Measurements from ENCODE around the gene TBC1D8. TPM values are rescaled to one million over a fixed set of nuclear protein-coding genes. Genes with fewer than 3 reads are reported as not detected.

TBC1D8 gene
- total RNA-seq, 2 donors from 2014 or later, result 0.45 to 0.95 TPM

GRCh38 chr2:101152272-101153076 lies 1.3 kb upstream of the TBC1D8 start:
- H3K36me3 Mint-ChIP-seq (ENCODE audit: low read depth), result no peaks in the 10 kb centered on the region
- peaks cover 16% of the 10 kb centered on the region for H3K4me1 Mint-ChIP-seq
- peak; percentile 23 for ATAC-seq (replicated peaks)
- H3K27ac Mint-ChIP-seq, result no peak overlapping the region
- peaks cover 12% of the 10 kb centered on the region for H3K27me3 Mint-ChIP-seq
- peak overlapping the region; percentile 79 for H3K4me3 Mint-ChIP-seq
- no peaks in the 10 kb centered on the region for H3K9me3 Mint-ChIP-seq

- Mint-ChIP-seq H3K4me1 (peaks cover 16% of the 10 kb centered on the region), H3K4me3 (peak overlapping the region; percentile 79), H3K9me3 (no peaks in the 10 kb centered on the region), H3K36me3 (ENCODE audit: low read depth) (no peaks in the 10 kb centered on the region), H3K27ac (no peak overlapping the region), H3K27me3 (peaks cover 12% of the 10 kb centered on the region)
- ATAC-seq (replicated peaks), result no peak
Observed at GRCh38 chr2:101151859-101152271, 683 bp upstream of the TBC1D8 start.

DNA sequence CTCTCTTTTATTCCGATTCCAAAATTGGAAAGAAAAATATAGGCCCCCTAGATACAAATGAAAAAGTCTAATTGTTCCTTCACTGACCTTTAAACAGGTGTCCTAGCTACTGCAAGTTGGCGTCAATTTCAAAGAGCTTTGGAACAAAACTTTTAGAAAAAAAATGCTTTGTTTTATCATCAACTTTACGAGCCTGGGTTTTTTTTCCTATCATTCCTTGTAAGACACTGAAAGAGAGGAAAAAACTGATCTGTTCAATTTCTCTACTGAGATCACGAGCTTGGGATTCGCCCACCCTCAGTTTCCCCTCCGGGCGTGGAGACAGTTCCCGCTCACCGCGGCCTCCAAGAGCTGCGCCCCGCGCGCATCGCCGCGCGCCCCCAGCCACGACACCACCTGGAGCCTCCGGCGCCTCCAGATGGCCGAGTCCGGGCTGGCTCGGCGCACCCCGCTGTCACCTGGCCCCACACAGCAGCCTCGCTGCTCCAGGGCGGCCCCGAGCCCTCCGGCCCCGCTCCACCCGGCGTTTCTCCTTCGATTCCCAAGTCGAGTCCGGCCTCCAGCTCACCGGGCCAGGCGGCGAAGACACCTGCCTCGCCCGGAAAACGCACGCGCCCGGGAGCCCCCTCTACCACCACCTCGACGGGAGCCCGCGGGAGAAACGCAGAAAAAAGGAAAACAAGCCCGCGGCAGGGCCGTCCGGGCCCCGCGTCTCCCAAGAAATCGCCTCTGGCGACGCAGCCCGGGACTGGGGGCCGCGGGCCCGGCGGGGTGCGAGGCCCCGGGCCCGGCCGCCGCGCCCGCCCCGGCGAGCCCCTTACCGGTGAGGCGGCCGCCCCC lies 656 bp downstream of the TBC1D8 start:
- Mint-ChIP-seq H3K4me1 (peaks cover 16% of the 10 kb centered on the region), H3K4me3 (peak overlapping the region; percentile 48), H3K27ac (no peak overlapping the region), H3K36me3 (ENCODE audit: low read depth) (no peaks in the 10 kb centered on the region), H3K27me3 (peaks cover 12% of the 10 kb centered on the region), H3K9me3 (no peaks in the 10 kb centered on the region)
- peak; percentile 18 for ATAC-seq (replicated peaks)

- no peak overlapping the region for H3K27ac Mint-ChIP-seq
- peaks cover 12% of the 10 kb centered on the region for H3K27me3 Mint-ChIP-seq
- H3K36me3 Mint-ChIP-seq (ENCODE audit: low read depth), result no peaks in the 10 kb centered on the region
- peaks cover 16% of the 10 kb centered on the region for H3K4me1 Mint-ChIP-seq
- ATAC-seq (replicated peaks), result no peak
- H3K4me3 Mint-ChIP-seq, result peak overlapping the region; percentile 48
- H3K9me3 Mint-ChIP-seq, result no peaks in the 10 kb centered on the region
Observed at GRCh38 chr2:101149241-101150192, 1.7 kb downstream of the TBC1D8 start.

DNA sequence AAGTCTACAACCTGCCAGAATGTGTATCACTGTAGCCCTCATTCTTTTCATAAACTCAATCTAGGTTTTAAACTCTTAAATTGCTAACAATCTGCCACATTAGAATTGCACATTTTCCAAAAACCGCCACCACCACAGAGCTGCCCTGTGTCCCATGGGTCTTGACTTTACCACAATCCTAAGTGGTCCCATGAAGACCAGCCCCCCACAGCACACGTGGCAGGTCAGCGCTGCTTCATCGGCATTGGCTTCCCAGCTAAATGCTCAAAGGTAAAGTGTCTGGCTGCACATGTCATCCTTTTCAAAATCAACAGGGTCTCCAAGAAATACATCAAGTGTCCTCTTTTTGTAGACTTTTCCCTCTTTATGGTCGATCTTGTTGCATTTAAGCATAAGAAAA lies 2.4 kb downstream of the TBC1D8 start:
- no peak overlapping the region for H3K4me3 Mint-ChIP-seq
- H3K36me3 Mint-ChIP-seq (ENCODE audit: low read depth), result no peaks in the 10 kb centered on the region
- ATAC-seq (replicated peaks), result no peak
- no peak overlapping the region for H3K27ac Mint-ChIP-seq
- H3K9me3 Mint-ChIP-seq, result no peaks in the 10 kb centered on the region
- peaks cover 16% of the 10 kb centered on the region for H3K4me1 Mint-ChIP-seq
- H3K27me3 Mint-ChIP-seq, result peaks cover 16% of the 10 kb centered on the region

DNA sequence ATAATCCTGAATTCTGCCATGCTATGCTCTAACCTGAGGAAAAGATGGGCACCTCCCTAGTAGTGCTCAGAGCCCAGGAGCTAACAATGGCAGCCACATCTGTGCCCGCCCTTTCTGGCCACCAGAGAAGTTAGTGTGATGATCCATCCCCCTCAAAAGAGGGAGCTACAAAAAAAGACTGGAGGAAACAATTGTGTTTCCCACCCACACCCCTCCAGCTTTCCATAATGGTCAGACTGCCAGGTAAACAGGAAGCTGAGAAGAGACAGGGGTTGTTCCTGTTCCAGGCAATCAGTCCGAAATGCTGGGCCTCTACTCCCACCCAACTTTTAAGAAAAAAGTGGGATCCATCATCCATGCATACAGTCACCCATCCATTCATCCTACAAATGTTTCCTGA lies 3.2 kb downstream of the TBC1D8 start:
- Mint-ChIP-seq H3K9me3 (no peaks in the 10 kb centered on the region), H3K36me3 (ENCODE audit: low read depth) (no peaks in the 10 kb centered on the region), H3K4me3 (no peak overlapping the region), H3K27me3 (peaks cover 18% of the 10 kb centered on the region), H3K4me1 (peaks cover 16% of the 10 kb centered on the region), H3K27ac (no peak overlapping the region)
- ATAC-seq (replicated peaks), result no peak

GRCh38 chr2:101147062-101147461 lies 4.1 kb downstream of the TBC1D8 start:
- no peak for ATAC-seq (replicated peaks)
- Mint-ChIP-seq H3K4me1 (peaks cover 9% of the 10 kb centered on the region), H3K27me3 (peaks cover 20% of the 10 kb centered on the region), H3K36me3 (ENCODE audit: low read depth) (no peaks in the 10 kb centered on the region), H3K9me3 (no peaks in the 10 kb centered on the region), H3K27ac (no peak overlapping the region), H3K4me3 (no peak overlapping the region)

- H3K9me3 Mint-ChIP-seq, result no peaks in the 10 kb centered on the region
- no peak overlapping the region for H3K27ac Mint-ChIP-seq
- no peak overlapping the region for H3K4me3 Mint-ChIP-seq
- H3K36me3 Mint-ChIP-seq (ENCODE audit: low read depth), result no peaks in the 10 kb centered on the region
- peaks cover 4% of the 10 kb centered on the region for H3K4me1 Mint-ChIP-seq
- H3K27me3 Mint-ChIP-seq, result peaks cover 25% of the 10 kb centered on the region
- ATAC-seq (replicated peaks), result no peak
Observed at GRCh38 chr2:101146535-101146934, 4.6 kb downstream of the TBC1D8 start.

- Mint-ChIP-seq H3K27me3 (peaks cover 34% of the 10 kb centered on the region), H3K4me3 (no peak overlapping the region), H3K36me3 (ENCODE audit: low read depth) (no peaks in the 10 kb centered on the region), H3K9me3 (no peaks in the 10 kb centered on the region), H3K4me1 (peaks cover 4% of the 10 kb centered on the region), H3K27ac (no peak overlapping the region)
- ATAC-seq (replicated peaks), result no peak
Observed at GRCh38 chr2:101145406-101145805, 5.8 kb downstream of the TBC1D8 start.

- no peak for ATAC-seq (replicated peaks)
- H3K27ac Mint-ChIP-seq, result no peak overlapping the region
- H3K9me3 Mint-ChIP-seq, result no peaks in the 10 kb centered on the region
- no peaks in the 10 kb centered on the region for H3K36me3 Mint-ChIP-seq (ENCODE audit: low read depth)
- H3K27me3 Mint-ChIP-seq, result peaks cover 33% of the 10 kb centered on the region
- no peaks in the 10 kb centered on the region for H3K4me1 Mint-ChIP-seq
- no peak overlapping the region for H3K4me3 Mint-ChIP-seq
Observed at GRCh38 chr2:101142163-101142562, 9.0 kb downstream of the TBC1D8 start.

DNA sequence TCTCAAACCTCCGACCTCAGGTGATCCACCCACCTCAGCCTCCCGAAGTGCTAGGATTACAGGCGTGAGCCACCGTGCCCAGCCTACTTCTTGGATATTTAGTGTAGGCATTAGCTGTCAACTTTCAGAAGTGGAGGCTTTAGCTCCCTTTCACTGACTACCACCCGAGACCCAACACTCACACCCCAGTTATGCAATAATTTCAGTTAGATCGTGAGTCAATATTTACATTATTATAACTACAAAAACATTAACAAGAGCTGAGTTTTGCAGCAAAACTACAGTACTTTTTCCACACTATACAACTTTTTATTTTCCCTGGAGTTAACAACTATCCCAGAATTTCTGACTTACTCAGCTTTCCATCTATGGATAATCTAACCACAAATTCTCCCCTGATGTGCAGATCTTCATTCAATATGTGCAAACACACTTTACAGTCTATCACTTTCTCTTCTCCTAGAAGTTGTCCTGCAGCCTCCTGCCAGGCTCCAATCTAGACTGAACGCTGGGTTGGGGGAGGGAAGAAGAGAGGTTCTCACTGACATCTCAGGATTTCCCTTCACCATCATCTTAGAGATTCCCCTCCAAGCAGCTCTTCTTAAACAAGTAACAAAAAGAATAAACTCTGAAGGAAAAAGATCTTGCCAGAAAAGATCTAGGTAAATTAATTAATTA lies 10.1 kb downstream of the TBC1D8 start:
- H3K36me3 Mint-ChIP-seq (ENCODE audit: low read depth), result no peaks in the 10 kb centered on the region
- H3K27me3 Mint-ChIP-seq, result peaks cover 33% of the 10 kb centered on the region
- no peak overlapping the region for H3K4me3 Mint-ChIP-seq

DNA sequence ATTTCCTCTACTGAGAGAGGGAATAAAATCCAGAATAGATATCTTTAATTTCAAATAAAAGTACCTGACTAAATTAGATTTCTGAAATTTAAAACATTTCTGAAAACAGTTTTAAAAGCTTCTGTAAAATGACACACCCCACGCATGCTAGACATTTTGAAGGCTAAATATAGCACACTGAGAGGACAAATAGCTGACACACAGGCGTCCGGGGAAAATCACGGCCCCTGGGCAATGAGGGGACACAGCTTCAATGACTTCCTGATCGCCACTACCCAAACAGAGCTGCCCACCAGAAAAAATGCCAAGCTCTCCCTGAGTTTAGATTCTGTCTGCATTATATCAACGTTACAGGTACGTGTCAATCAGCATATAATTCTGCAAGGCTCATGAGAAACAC lies 10.9 kb downstream of the TBC1D8 start:
- Mint-ChIP-seq H3K9me3 (no peaks in the 10 kb centered on the region), H3K4me1 (no peaks in the 10 kb centered on the region), H3K27ac (no peak overlapping the region), H3K36me3 (ENCODE audit: low read depth) (no peaks in the 10 kb centered on the region), H3K4me3 (no peak overlapping the region), H3K27me3 (peaks cover 33% of the 10 kb centered on the region)
- no peak for ATAC-seq (replicated peaks)

More for the DNA sequence above, 10.1 kb downstream of the TBC1D8 start:
- Mint-ChIP-seq H3K27ac (no peak overlapping the region), H3K4me1 (no peaks in the 10 kb centered on the region), H3K9me3 (no peaks in the 10 kb centered on the region)
- no peak for ATAC-seq (replicated peaks)

GRCh38 chr2:101139495-101139894 lies 11.7 kb downstream of the TBC1D8 start:
- Mint-ChIP-seq H3K4me3 (no peak overlapping the region), H3K27ac (no peak overlapping the region), H3K4me1 (no peaks in the 10 kb centered on the region), H3K36me3 (ENCODE audit: low read depth) (no peaks in the 10 kb centered on the region), H3K27me3 (peaks cover 33% of the 10 kb centered on the region), H3K9me3 (no peaks in the 10 kb centered on the region)
- no peak for ATAC-seq (replicated peaks)
